GM19023 (cell line): ENCODE measurements around the gene EEF1E1.

Experiments
- ATAC-seq: cut with Tn5 transposase; IDR thresholded peaks from one replicate; pipeline ENCODE4 v1.9.1; 2021; ENCODE audit warnings: mild to moderate bottlenecking, moderate library complexity; ENCODE audit not compliant: unreplicated experiment

The EEF1E1 gene

GRCh38 chr6:8102122-8102958 is at the start of gene EEF1E1:
EEF1E1 (minus strand) TSS chr6:8102548; CDS start chr6:8102521, 27 bp downstream.
- ATAC-seq, result peak; percentile 100

GRCh38 chr6:8149350-8149749 is 47.0 kb upstream of the EEF1E1 start:
- no peak for ATAC-seq

- no peak for ATAC-seq
These were observed 41.6 kb upstream of the EEF1E1 start for GRCh38 chr6:8143945-8144344.

- ATAC-seq, result no peak
These were observed 37.1 kb upstream of the EEF1E1 start for GRCh38 chr6:8139451-8139850.

GRCh38 chr6:8137529-8137939 is 35.2 kb upstream of the EEF1E1 start:
- no peak for ATAC-seq

GRCh38 chr6:8135276-8135675 is 32.9 kb upstream of the EEF1E1 start:
- ATAC-seq, result no peak

GRCh38 chr6:8132130-8132529 is 29.8 kb upstream of the EEF1E1 start:
- ATAC-seq, result no peak

- ATAC-seq, result no peak
These were observed 29.0 kb upstream of the EEF1E1 start for GRCh38 chr6:8131265-8131897.

GRCh38 chr6:8130399-8130798 is 28.1 kb upstream of the EEF1E1 start:
- no peak for ATAC-seq

GRCh38 chr6:8123236-8123635 is 20.9 kb upstream of the EEF1E1 start:
- ATAC-seq, result no peak

GRCh38 chr6:8114956-8115355 is 12.6 kb upstream of the EEF1E1 start:
- no peak for ATAC-seq

GRCh38 chr6:8113131-8113654 is 10.8 kb upstream of the EEF1E1 start:
- ATAC-seq, result no peak

GRCh38 chr6:8110725-8111124 is 8.4 kb upstream of the EEF1E1 start:
- no peak for ATAC-seq

- no peak for ATAC-seq
These were observed 7.9 kb upstream of the EEF1E1 start for GRCh38 chr6:8110117-8110721.

- ATAC-seq, result no peak
These were observed 6.6 kb upstream of the EEF1E1 start for GRCh38 chr6:8108759-8109539.

GRCh38 chr6:8108031-8108660 is 5.8 kb upstream of the EEF1E1 start:
- no peak for ATAC-seq

GRCh38 chr6:8105791-8106190 is 3.4 kb upstream of the EEF1E1 start:
- ATAC-seq, result no peak

- no peak for ATAC-seq
These were observed 1.4 kb upstream of the EEF1E1 start for GRCh38 chr6:8103726-8104125.

GRCh38 chr6:8100159-8100854 is 2.0 kb downstream of the EEF1E1 start:
- no peak for ATAC-seq

GRCh38 chr6:8090650-8091049 is 11.7 kb downstream of the EEF1E1 start:
- no peak for ATAC-seq
